Lung (tissue), 12 donors: ENCODE data around the gene SLC6A2. TPM values are rescaled to one million over a fixed set of nuclear protein-coding genes. Genes with fewer than 3 reads are reported as not detected.
A peak's percentile ranks its signal among the peaks of the same experiment; 100 is the strongest.

Experiments used
- ATAC-seq: fragments of 200-7000 bp; cut with Tn5 transposase; one replicate; pipeline ENCODE4 v1.9.1; 2020; ENCODE audit warnings: moderate number of reproducible peaks; ENCODE audit not compliant: insufficient read depth, low FRiP score
- DNase-seq, 3 donors: peaks; one replicate each; pipeline ENCODE4 v3.0.0-alpha.2; 2013 to 2017
- H3K27ac ChIP-seq, 2 donors: one replicate each; pipeline ENCODE4 v1.5.1; 2013; ENCODE audit warnings: mild to moderate bottlenecking in 2 of 2, moderate library complexity in 2 of 2, control low read depth in 1 of 2, inconsistent platforms in 1 of 2, low read depth in 1 of 2, low read length in 1 of 2
- H3K27me3 ChIP-seq, 3 donors: one replicate each; pipeline ENCODE4 v1.5.1; 2013; ENCODE audit warnings: low read length in 2 of 3; ENCODE audit not compliant: control insufficient read depth in 3 of 3, insufficient read depth in 3 of 3
- H3K36me3 ChIP-seq, 4 donors: one replicate each; pipeline ENCODE4 v1.5.1; 2013; ENCODE audit warnings: low read length in 4 of 4, mild to moderate bottlenecking in 1 of 4, moderate library complexity in 1 of 4; ENCODE audit not compliant: control insufficient read depth in 4 of 4, insufficient read depth in 4 of 4
- H3K4me1 ChIP-seq, 5 donors: one replicate each; pipeline ENCODE4 v1.5.1; 2013; ENCODE audit warnings: low read length in 5 of 5, mild to moderate bottlenecking in 2 of 5, moderate library complexity in 1 of 5; ENCODE audit not compliant: control insufficient read depth in 5 of 5, insufficient read depth in 5 of 5
- H3K4me3 ChIP-seq: one replicate; pipeline ENCODE4 v1.5.1; 2013; ENCODE audit warnings: mild to moderate bottlenecking, control low read depth, moderate library complexity
- H3K9ac ChIP-seq, 2 donors: one replicate each; pipeline ENCODE4 v1.5.1; 2013; ENCODE audit warnings: low read length in 2 of 2, control low read depth in 1 of 2; ENCODE audit not compliant: insufficient read depth in 1 of 2
- H3K9me3 ChIP-seq, 4 donors: one replicate each; pipeline ENCODE4 v1.5.1; 2013; ENCODE audit warnings: low read length in 3 of 4, mild to moderate bottlenecking in 1 of 4, moderate library complexity in 1 of 4; ENCODE audit not compliant: control insufficient read depth in 4 of 4, insufficient read depth in 3 of 4
- CTCF ChIP-seq: IDR thresholded peaks from 2 replicates; pipeline ENCODE4 v1.5.1; 2012; ENCODE audit warnings: mild to moderate bottlenecking; ENCODE audit errors: control extremely low read depth, extremely low read depth
- WGBS, 2 donors: extraction: QIAGEN DNeasy Blood & Tissue Kit; methylation state at CpG; one replicate each; pipeline ENCODE4 v1.1.7; 2013; 5-methylcytosine and 5-hydroxymethylcytosine counted together
- polyA plus RNA-seq, 2 donors: library from polyadenylated mRNA; stranded (reverse); fragments of 200-250 nt; gene quantifications; one replicate each; pipeline ENCODE4 v1.2.1, GENCODE V29; 2013
- total RNA-seq, 2 donors: library from RNA; depleted of rRNA in 1 of 2; stranded (reverse); fragments of >200 nt in 1 of 2; gene quantifications; one replicate each; pipeline ENCODE4 v1.2.1, GENCODE V29; 2014 to 2021
- donor health status: control.
- donor health status: control.
- donor health status: Bipolar disorder and iron deficiency.
- donor health status: healthy.
- donor health status: DM: yes; HTN: yes; CAD: no.

The SLC6A2 gene
- total and polyA plus RNA-seq, 4 donors: 0.02 to 0.26 TPM; not detected in 2

GRCh38 chr16:55660828-55661227 lies 5.0 kb downstream of the SLC6A2 start:
- ATAC-seq (no peak), DNase-seq (no peak)
- peaks cover 12 to 42% (median 25%) of the 10 kb centered on the region in 3 donors for H3K27me3 ChIP-seq
- TF ChIP-seq CTCF: no peak
- no peaks in the 10 kb centered on the region for H3K36me3 ChIP-seq
- no peak overlapping the region for H3K4me3 ChIP-seq
- no peak overlapping the region for H3K27ac ChIP-seq
- WGBS, 2 donors: 57 to 69% methylated on average over 2 of the region's 2 CpGs
- peak overlapping the region in 1 of 2 donors; percentile 9 for H3K9ac ChIP-seq
- H3K9me3 ChIP-seq: peaks cover 0 to 3% (median 0%) of the 10 kb centered on the region in 4 donors
- peaks cover 0 to 6% (median 3%) of the 10 kb centered on the region in 5 donors for H3K4me1 ChIP-seq

GRCh38 chr16:55661941-55662643 lies 6.3 kb downstream of the SLC6A2 start:
- H3K9me3 ChIP-seq: no peaks in the 10 kb centered on the region
- no peak for DNase-seq
- H3K27ac ChIP-seq: no peak overlapping the region
- peaks cover 0 to 30% (median 18%) of the 10 kb centered on the region in 3 donors for H3K27me3 ChIP-seq
- no peak overlapping the region for H3K4me3 ChIP-seq
- no peak for ATAC-seq
- peaks cover 0 to 6% (median 0%) of the 10 kb centered on the region in 5 donors for H3K4me1 ChIP-seq
- no peak for TF ChIP-seq CTCF
- H3K36me3 ChIP-seq: no peaks in the 10 kb centered on the region
- no peak overlapping the region for H3K9ac ChIP-seq

- Histone ChIP-seq H3K9me3 (no peaks in the 10 kb centered on the region), H3K4me3 (no peak overlapping the region), H3K36me3 (no peaks in the 10 kb centered on the region), H3K4me1 (peaks cover 0 to 6% (median 0%) of the 10 kb centered on the region in 5 donors), H3K9ac (no peak overlapping the region), H3K27me3 (peaks cover 0 to 25% (median 14%) of the 10 kb centered on the region in 3 donors), H3K27ac (no peak overlapping the region)
- DNase-seq: peak; percentile 22 to 66 (median 55)
- WGBS, 2 donors: 74 to 90% methylated on average over 5 of the region's 5 CpGs
- TF ChIP-seq CTCF: no peak
- no peak for ATAC-seq
Measured at GRCh38 chr16:55662644-55663031, 6.8 kb downstream of the SLC6A2 start.

GRCh38 chr16:55663225-55663624 lies 7.4 kb downstream of the SLC6A2 start:
- no peak for TF ChIP-seq CTCF
- ATAC-seq (no peak), DNase-seq (no peak)
- 80 to 91% methylated on average over 1 of the region's 1 CpG for WGBS, 2 donors
- Histone ChIP-seq H3K9me3 (no peaks in the 10 kb centered on the region), H3K27me3 (peaks cover 0 to 19% (median 8%) of the 10 kb centered on the region in 3 donors), H3K4me1 (peaks cover 0 to 6% (median 0%) of the 10 kb centered on the region in 5 donors), H3K4me3 (no peak overlapping the region), H3K36me3 (no peaks in the 10 kb centered on the region), H3K9ac (no peak overlapping the region), H3K27ac (no peak overlapping the region)
